ENCODE results near the gene HEATR5B. TPM values are rescaled to one million over a fixed set of nuclear protein-coding genes. Genes with fewer than 3 reads are reported as not detected.

The HEATR5B gene
- total RNA-seq, 4 donors from 2014 or later: 34.3 to 52.7 (median 44.5) TPM

GRCh38 chr2:37080266-37080665 lies 3.9 kb downstream of the HEATR5B start:
- no peak overlapping the region for H3K4me3 ChIP-seq (replicated peaks in 1 of 3)
- intact Hi-C loops (cut with DNase I): no loop called here
- H3K36me3 ChIP-seq: peaks cover 7 to 16% of the 10 kb centered on the region in 2 donors
- no peaks in the 10 kb centered on the region for H3K27me3 ChIP-seq
- WGBS, 2 donors: 84 to 85% methylated on average over 2 of the region's 2 CpGs
- no peak for TF ChIP-seq POLR2A (IDR thresholded peaks at IDR 0.05)
- TF ChIP-seq, protein P1, sequence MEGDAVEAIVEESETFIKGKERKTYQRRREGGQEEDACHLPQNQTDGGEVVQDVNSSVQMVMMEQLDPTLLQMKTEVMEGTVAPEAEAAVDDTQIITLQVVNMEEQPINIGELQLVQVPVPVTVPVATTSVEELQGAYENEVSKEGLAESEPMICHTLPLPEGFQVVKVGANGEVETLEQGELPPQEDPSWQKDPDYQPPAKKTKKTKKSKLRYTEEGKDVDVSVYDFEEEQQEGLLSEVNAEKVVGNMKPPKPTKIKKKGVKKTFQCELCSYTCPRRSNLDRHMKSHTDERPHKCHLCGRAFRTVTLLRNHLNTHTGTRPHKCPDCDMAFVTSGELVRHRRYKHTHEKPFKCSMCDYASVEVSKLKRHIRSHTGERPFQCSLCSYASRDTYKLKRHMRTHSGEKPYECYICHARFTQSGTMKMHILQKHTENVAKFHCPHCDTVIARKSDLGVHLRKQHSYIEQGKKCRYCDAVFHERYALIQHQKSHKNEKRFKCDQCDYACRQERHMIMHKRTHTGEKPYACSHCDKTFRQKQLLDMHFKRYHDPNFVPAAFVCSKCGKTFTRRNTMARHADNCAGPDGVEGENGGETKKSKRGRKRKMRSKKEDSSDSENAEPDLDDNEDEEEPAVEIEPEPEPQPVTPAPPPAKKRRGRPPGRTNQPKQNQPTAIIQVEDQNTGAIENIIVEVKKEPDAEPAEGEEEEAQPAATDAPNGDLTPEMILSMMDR (IDR thresholded peaks at IDR 0.05): no peak
- no peak for DNase-seq
- peaks cover 13 to 15% of the 10 kb centered on the region in 2 donors for H3K4me1 ChIP-seq
- H3K27ac ChIP-seq: no peak overlapping the region
- H3K9me3 ChIP-seq: no peaks in the 10 kb centered on the region

DNA sequence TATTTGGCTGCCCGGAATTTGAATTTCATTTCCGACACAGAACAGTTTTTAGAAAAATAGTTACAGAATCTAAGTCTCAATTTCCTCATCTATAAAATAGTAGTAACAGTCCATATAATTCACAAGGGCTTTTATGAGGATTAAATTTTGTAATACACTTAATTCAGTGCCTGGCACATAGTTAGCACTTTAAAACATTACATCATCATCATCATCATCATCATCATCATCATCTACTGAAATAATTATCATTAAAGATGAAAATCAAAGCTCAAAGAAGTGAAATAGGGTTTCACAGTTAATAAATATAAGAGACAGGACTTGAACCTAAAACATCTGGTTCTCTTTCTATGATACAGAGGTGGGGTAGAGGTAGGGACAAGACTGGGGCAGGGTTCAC lies 13.2 kb downstream of the HEATR5B start:
- no peak overlapping the region for H3K4me3 ChIP-seq (replicated peaks in 1 of 3)
- H3K4me1 ChIP-seq: no peaks in the 10 kb centered on the region
- no peak for DNase-seq
- H3K36me3 ChIP-seq: peaks cover 18 to 32% of the 10 kb centered on the region in 2 donors
- TF ChIP-seq POLR2A (IDR thresholded peaks at IDR 0.05): no peak
- TF ChIP-seq, protein P1 (IDR thresholded peaks at IDR 0.05): no peak
- no peaks in the 10 kb centered on the region for H3K9me3 ChIP-seq
- intact Hi-C loops (cut with DNase I): no loop called here
- H3K27me3 ChIP-seq: no peaks in the 10 kb centered on the region
- WGBS, 2 donors: 98 to 99% methylated on average over 2 of the region's 2 CpGs
- no peak overlapping the region for H3K27ac ChIP-seq

DNA sequence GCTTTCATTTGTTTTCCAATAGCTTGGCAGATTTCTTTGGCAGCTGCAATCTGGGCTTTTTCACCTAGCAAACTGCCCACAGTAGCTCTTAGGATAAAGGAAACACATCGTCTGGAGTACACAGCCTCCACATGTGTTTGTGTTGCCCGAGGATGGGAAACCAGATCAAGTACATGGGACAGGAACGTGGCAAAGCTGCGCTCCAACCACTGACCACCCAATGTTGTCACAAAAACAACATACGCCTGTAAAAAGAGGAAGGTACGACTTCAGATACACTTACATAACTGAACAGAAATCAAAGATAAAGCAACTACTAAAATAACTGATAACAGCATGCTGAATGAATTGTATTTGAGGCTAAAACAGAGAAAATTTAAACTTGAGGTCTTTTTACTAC lies 15.5 kb downstream of the HEATR5B start:
- Histone ChIP-seq H3K4me3 (replicated peaks in 1 of 3) (no peak overlapping the region), H3K9me3 (no peaks in the 10 kb centered on the region), H3K27me3 (no peaks in the 10 kb centered on the region), H3K4me1 (no peaks in the 10 kb centered on the region), H3K27ac (no peak overlapping the region), H3K36me3 (peaks cover 33 to 43% of the 10 kb centered on the region in 2 donors)
- no peak for DNase-seq
- intact Hi-C loops (cut with DNase I): no loop called here
- TF ChIP-seq POLR2A (IDR thresholded peaks at IDR 0.05): no peak
- TF ChIP-seq, protein P1 (IDR thresholded peaks at IDR 0.05): no peak
- WGBS, 2 donors: 83 to 85% methylated on average over 6 of the region's 6 CpGs

GRCh38 chr2:37061776-37062175 lies 22.4 kb downstream of the HEATR5B start:
- Histone ChIP-seq H3K27me3 (no peaks in the 10 kb centered on the region), H3K36me3 (peaks cover 39 to 51% of the 10 kb centered on the region in 2 donors), H3K27ac (no peak overlapping the region), H3K4me3 (replicated peaks in 1 of 3) (no peak overlapping the region), H3K9me3 (no peaks in the 10 kb centered on the region), H3K4me1 (no peaks in the 10 kb centered on the region)
- intact Hi-C loops (cut with DNase I): no loop called here
- DNase-seq: no peak
- 97 to 98% methylated on average over 5 of the region's 5 CpGs for WGBS, 2 donors
- TF ChIP-seq, protein P1 (IDR thresholded peaks at IDR 0.05): no peak
- no peak for TF ChIP-seq POLR2A (IDR thresholded peaks at IDR 0.05)

- no peak overlapping the region for H3K4me3 ChIP-seq (replicated peaks in 1 of 3)
- intact Hi-C loops (cut with DNase I): no loop called here
- no peaks in the 10 kb centered on the region for H3K27me3 ChIP-seq
- H3K27ac ChIP-seq: no peak overlapping the region
- no peak for DNase-seq
- no peaks in the 10 kb centered on the region for H3K9me3 ChIP-seq
- no peak for TF ChIP-seq POLR2A (IDR thresholded peaks at IDR 0.05)
- TF ChIP-seq, protein P1 (IDR thresholded peaks at IDR 0.05): no peak
- no peaks in the 10 kb centered on the region for H3K4me1 ChIP-seq
- peaks cover 39 to 57% of the 10 kb centered on the region in 2 donors for H3K36me3 ChIP-seq
Observed at GRCh38 chr2:37061013-37061711, 23.0 kb downstream of the HEATR5B start.
